Lower leg skin (tissue), 3 donors: ENCODE measurements around the gene TBCD.

Experiments used
- POLR2A ChIP-seq, 2 donors: fragments of 450-650 bp; IDR thresholded peaks; one replicate each; pipeline ENCODE4 v1.6.1; 2016 to 2017; ENCODE audit warnings: antibody characterized with exemption in 2 of 2, mild to moderate bottlenecking in 1 of 2, moderate library complexity in 1 of 2
- TF ChIP-seq, protein P1 (sequence below), 3 donors: fragments of 450-650 bp; IDR thresholded peaks; one replicate each; pipeline ENCODE4 v1.5.1; 2016; ENCODE audit warnings: antibody characterized with exemption in 3 of 3, mild to moderate bottlenecking in 3 of 3, moderate library complexity in 2 of 3

- TF ChIP-seq, protein P1, sequence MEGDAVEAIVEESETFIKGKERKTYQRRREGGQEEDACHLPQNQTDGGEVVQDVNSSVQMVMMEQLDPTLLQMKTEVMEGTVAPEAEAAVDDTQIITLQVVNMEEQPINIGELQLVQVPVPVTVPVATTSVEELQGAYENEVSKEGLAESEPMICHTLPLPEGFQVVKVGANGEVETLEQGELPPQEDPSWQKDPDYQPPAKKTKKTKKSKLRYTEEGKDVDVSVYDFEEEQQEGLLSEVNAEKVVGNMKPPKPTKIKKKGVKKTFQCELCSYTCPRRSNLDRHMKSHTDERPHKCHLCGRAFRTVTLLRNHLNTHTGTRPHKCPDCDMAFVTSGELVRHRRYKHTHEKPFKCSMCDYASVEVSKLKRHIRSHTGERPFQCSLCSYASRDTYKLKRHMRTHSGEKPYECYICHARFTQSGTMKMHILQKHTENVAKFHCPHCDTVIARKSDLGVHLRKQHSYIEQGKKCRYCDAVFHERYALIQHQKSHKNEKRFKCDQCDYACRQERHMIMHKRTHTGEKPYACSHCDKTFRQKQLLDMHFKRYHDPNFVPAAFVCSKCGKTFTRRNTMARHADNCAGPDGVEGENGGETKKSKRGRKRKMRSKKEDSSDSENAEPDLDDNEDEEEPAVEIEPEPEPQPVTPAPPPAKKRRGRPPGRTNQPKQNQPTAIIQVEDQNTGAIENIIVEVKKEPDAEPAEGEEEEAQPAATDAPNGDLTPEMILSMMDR (IDR thresholded peaks at IDR 0.05): no peak
- no peak for TF ChIP-seq POLR2A (IDR thresholded peaks at IDR 0.05)
These were observed 6.3 kb upstream of the TBCD start for GRCh38 chr17:82745524-82745923.
